Lung (tissue), 12 donors: ENCODE data around the gene HECW1. TPM values are rescaled to one million over a fixed set of nuclear protein-coding genes. Genes with fewer than 3 reads are reported as not detected.

Experiments
- ATAC-seq: fragments of 200-7000 bp; cut with Tn5 transposase; one replicate; pipeline ENCODE4 v1.9.1; 2020; ENCODE audit warnings: moderate number of reproducible peaks; ENCODE audit not compliant: insufficient read depth, low FRiP score
- DNase-seq, 3 donors: peaks; one replicate each; pipeline ENCODE4 v3.0.0-alpha.2; 2013 to 2017
- H3K27ac ChIP-seq, 2 donors: one replicate each; pipeline ENCODE4 v1.5.1; 2013; ENCODE audit warnings: mild to moderate bottlenecking in 2 of 2, moderate library complexity in 2 of 2, control low read depth in 1 of 2, inconsistent platforms in 1 of 2, low read depth in 1 of 2, low read length in 1 of 2
- H3K27me3 ChIP-seq, 3 donors: one replicate each; pipeline ENCODE4 v1.5.1; 2013; ENCODE audit warnings: low read length in 2 of 3; ENCODE audit not compliant: control insufficient read depth in 3 of 3, insufficient read depth in 3 of 3
- H3K36me3 ChIP-seq, 4 donors: one replicate each; pipeline ENCODE4 v1.5.1; 2013; ENCODE audit warnings: low read length in 4 of 4, mild to moderate bottlenecking in 1 of 4, moderate library complexity in 1 of 4; ENCODE audit not compliant: control insufficient read depth in 4 of 4, insufficient read depth in 4 of 4
- H3K4me1 ChIP-seq, 5 donors: one replicate each; pipeline ENCODE4 v1.5.1; 2013; ENCODE audit warnings: low read length in 5 of 5, mild to moderate bottlenecking in 2 of 5, moderate library complexity in 1 of 5; ENCODE audit not compliant: control insufficient read depth in 5 of 5, insufficient read depth in 5 of 5
- H3K4me3 ChIP-seq: one replicate; pipeline ENCODE4 v1.5.1; 2013; ENCODE audit warnings: mild to moderate bottlenecking, control low read depth, moderate library complexity
- H3K9ac ChIP-seq, 2 donors: one replicate each; pipeline ENCODE4 v1.5.1; 2013; ENCODE audit warnings: low read length in 2 of 2, control low read depth in 1 of 2; ENCODE audit not compliant: insufficient read depth in 1 of 2
- H3K9me3 ChIP-seq, 4 donors: one replicate each; pipeline ENCODE4 v1.5.1; 2013; ENCODE audit warnings: low read length in 3 of 4, mild to moderate bottlenecking in 1 of 4, moderate library complexity in 1 of 4; ENCODE audit not compliant: control insufficient read depth in 4 of 4, insufficient read depth in 3 of 4
- CTCF ChIP-seq: IDR thresholded peaks from 2 replicates; pipeline ENCODE4 v1.5.1; 2012; ENCODE audit warnings: mild to moderate bottlenecking; ENCODE audit errors: control extremely low read depth, extremely low read depth
- WGBS, 2 donors: extraction: QIAGEN DNeasy Blood & Tissue Kit; methylation state at CpG; one replicate each; pipeline ENCODE4 v1.1.7; 2013; 5-methylcytosine and 5-hydroxymethylcytosine counted together
- polyA plus RNA-seq, 2 donors: library from polyadenylated mRNA; stranded (reverse); fragments of 200-250 nt; gene quantifications; one replicate each; pipeline ENCODE4 v1.2.1, GENCODE V29; 2013
- total RNA-seq, 2 donors: library from RNA; depleted of rRNA in 1 of 2; stranded (reverse); fragments of >200 nt in 1 of 2; gene quantifications; one replicate each; pipeline ENCODE4 v1.2.1, GENCODE V29; 2014 to 2021
- donor health status: control.
- donor health status: control.
- donor health status: Bipolar disorder and iron deficiency.
- donor health status: healthy.
- donor health status: DM: yes; HTN: yes; CAD: no.

The HECW1 gene
- total and polyA plus RNA-seq, 4 donors: 0.05 to 0.21 (median 0.13) TPM

- H3K4me1 ChIP-seq: no peaks in the 10 kb centered on the region
- H3K27ac ChIP-seq: no peak overlapping the region
- no peak for TF ChIP-seq CTCF
- no peaks in the 10 kb centered on the region for H3K27me3 ChIP-seq
- H3K4me3 ChIP-seq: no peak overlapping the region
- no peak for DNase-seq
- H3K9ac ChIP-seq: no peak overlapping the region
- no peaks in the 10 kb centered on the region for H3K36me3 ChIP-seq
- ATAC-seq: no peak
- H3K9me3 ChIP-seq: peaks cover 0 to 12% (median 4%) of the 10 kb centered on the region in 4 donors
- WGBS, 2 donors: 82 to 88% methylated on average over 2 of the region's 2 CpGs
Observed at GRCh38 chr7:43289826-43290225, 177.4 kb downstream of the HECW1 start.

- no peak overlapping the region for H3K4me3 ChIP-seq
- H3K9me3 ChIP-seq: peaks cover 0 to 12% (median 4%) of the 10 kb centered on the region in 4 donors
- H3K36me3 ChIP-seq: no peaks in the 10 kb centered on the region
- TF ChIP-seq CTCF: no peak
- no peak overlapping the region for H3K9ac ChIP-seq
- ATAC-seq: no peak
- DNase-seq: no peak
- H3K27ac ChIP-seq: no peak overlapping the region
- no peaks in the 10 kb centered on the region for H3K27me3 ChIP-seq
- no peaks in the 10 kb centered on the region for H3K4me1 ChIP-seq
- WGBS, 2 donors: 94% methylated on average over 5 of the region's 5 CpGs
Observed at GRCh38 chr7:43290978-43291377, 178.5 kb downstream of the HECW1 start.

GRCh38 chr7:43291789-43292188 lies 179.3 kb downstream of the HECW1 start:
- Histone ChIP-seq H3K9me3 (peaks cover 0 to 10% (median 4%) of the 10 kb centered on the region in 4 donors), H3K36me3 (no peaks in the 10 kb centered on the region), H3K4me3 (no peak overlapping the region), H3K4me1 (peaks cover 0 to 7% (median 0%) of the 10 kb centered on the region in 5 donors), H3K27ac (no peak overlapping the region), H3K9ac (no peak overlapping the region), H3K27me3 (no peaks in the 10 kb centered on the region)
- no peak for DNase-seq
- 83 to 89% methylated on average over 3 of the region's 3 CpGs for WGBS, 2 donors
- ATAC-seq: no peak
- TF ChIP-seq CTCF: no peak

DNA sequence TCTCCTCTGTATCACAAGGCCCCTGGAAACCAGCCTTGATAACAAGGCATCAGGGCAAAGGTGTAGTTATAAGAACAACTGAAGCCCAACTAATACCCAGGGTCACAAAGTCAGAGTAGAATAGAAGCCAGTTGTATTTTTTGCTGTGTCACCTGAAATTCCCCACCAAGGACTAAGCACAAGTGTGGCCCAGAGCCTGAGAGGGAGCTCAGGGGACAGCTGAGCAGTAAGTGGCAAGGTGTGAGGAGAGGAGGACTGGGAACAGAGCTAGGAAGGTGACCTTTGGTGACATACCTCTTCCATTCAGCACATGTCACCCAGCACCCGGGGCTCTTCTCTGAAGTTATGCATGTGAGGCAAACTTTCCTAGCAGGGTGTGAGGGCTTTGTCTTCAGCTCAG lies 179.9 kb downstream of the HECW1 start:
- ATAC-seq: no peak
- H3K27me3 ChIP-seq: no peaks in the 10 kb centered on the region
- no peak overlapping the region for H3K4me3 ChIP-seq
- H3K9me3 ChIP-seq: peaks cover 0 to 10% (median 4%) of the 10 kb centered on the region in 4 donors
- peaks cover 0 to 7% (median 0%) of the 10 kb centered on the region in 5 donors for H3K4me1 ChIP-seq
- H3K27ac ChIP-seq: no peak overlapping the region
- H3K36me3 ChIP-seq: no peaks in the 10 kb centered on the region
- TF ChIP-seq CTCF: no peak
- H3K9ac ChIP-seq: no peak overlapping the region
- no peak for DNase-seq
- 86 to 94% methylated on average over 1 of the region's 1 CpG for WGBS, 2 donors
